PFSK-1 (cell line): Measurements from ENCODE around the gene CNIH2.

Source experiments
- FOXP2 ChIP-seq: optimal IDR thresholded peaks from 2 replicates; pipeline ENCODE3; 2011; ENCODE audit warnings: borderline replicate concordance, control low read depth, inconsistent platforms; ENCODE audit not compliant: insufficient read depth; ENCODE audit errors: extremely low read length, extremely low read depth
- POLR2AphosphoS5 ChIP-seq: IDR thresholded peaks from 2 replicates; pipeline ENCODE4 v1.6.1; 2012; ENCODE audit warnings: low read depth, mild to moderate bottlenecking, control low read depth, low read length, moderate library complexity
- SIN3A ChIP-seq: IDR thresholded peaks from 2 replicates; pipeline ENCODE4 v1.6.1; 2012; ENCODE audit warnings: mild to moderate bottlenecking, low read length, moderate library complexity, borderline replicate concordance; ENCODE audit not compliant: insufficient read depth
- TAF1 ChIP-seq: IDR thresholded peaks from 2 replicates; pipeline ENCODE4 v1.6.1; 2012; ENCODE audit warnings: low read length, control low read depth, borderline replicate concordance; ENCODE audit not compliant: insufficient read depth
- TF ChIP-seq, protein P1 (sequence below), 2 experiments: IDR thresholded peaks; 2 replicates each; pipeline versions ENCODE4 v1.6.1 to v1.8.0; 2011 to 2012; ENCODE audit warnings: low read depth in 2 of 2, low read length in 2 of 2, control low read depth in 1 of 2, inconsistent platforms in 1 of 2, mild to moderate bottlenecking in 1 of 2, moderate library complexity in 1 of 2; ENCODE audit not compliant: insufficient read depth in 1 of 2

Gene CNIH2

DNA sequence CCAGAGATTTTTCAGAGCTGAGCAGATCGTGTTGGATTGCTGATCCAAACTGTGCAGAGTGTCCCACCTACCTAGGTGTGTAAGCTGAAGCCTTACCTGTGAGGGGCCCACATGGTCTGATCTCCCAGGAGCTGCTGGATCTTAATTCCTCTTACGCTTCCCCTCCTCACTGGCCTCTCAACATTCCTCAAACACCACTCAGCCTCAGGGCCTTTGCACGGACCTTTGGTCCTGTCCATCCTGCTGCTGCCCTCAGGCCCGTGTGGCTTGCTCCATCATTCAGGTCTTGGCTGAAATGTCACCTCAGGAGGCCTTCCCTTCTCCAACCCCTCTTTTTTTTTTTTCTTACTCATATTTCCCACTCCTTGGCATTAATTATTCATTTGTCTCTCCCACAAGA lies 30.7 kb upstream of the CNIH2 start:
- TF ChIP-seq FOXP2 = no peak
- TF ChIP-seq TAF1 = no peak
- TF ChIP-seq, protein P1, sequence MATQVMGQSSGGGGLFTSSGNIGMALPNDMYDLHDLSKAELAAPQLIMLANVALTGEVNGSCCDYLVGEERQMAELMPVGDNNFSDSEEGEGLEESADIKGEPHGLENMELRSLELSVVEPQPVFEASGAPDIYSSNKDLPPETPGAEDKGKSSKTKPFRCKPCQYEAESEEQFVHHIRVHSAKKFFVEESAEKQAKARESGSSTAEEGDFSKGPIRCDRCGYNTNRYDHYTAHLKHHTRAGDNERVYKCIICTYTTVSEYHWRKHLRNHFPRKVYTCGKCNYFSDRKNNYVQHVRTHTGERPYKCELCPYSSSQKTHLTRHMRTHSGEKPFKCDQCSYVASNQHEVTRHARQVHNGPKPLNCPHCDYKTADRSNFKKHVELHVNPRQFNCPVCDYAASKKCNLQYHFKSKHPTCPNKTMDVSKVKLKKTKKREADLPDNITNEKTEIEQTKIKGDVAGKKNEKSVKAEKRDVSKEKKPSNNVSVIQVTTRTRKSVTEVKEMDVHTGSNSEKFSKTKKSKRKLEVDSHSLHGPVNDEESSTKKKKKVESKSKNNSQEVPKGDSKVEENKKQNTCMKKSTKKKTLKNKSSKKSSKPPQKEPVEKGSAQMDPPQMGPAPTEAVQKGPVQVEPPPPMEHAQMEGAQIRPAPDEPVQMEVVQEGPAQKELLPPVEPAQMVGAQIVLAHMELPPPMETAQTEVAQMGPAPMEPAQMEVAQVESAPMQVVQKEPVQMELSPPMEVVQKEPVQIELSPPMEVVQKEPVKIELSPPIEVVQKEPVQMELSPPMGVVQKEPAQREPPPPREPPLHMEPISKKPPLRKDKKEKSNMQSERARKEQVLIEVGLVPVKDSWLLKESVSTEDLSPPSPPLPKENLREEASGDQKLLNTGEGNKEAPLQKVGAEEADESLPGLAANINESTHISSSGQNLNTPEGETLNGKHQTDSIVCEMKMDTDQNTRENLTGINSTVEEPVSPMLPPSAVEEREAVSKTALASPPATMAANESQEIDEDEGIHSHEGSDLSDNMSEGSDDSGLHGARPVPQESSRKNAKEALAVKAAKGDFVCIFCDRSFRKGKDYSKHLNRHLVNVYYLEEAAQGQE (IDR thresholded peaks at IDR 0.05; ENCODE audit: insufficient read depth in 1 of 2, low read depth in 2 of 2, low read length in 2 of 2) = no peak
- TF ChIP-seq POLR2AphosphoS5 = no peak
- TF ChIP-seq SIN3A = no peak

DNA sequence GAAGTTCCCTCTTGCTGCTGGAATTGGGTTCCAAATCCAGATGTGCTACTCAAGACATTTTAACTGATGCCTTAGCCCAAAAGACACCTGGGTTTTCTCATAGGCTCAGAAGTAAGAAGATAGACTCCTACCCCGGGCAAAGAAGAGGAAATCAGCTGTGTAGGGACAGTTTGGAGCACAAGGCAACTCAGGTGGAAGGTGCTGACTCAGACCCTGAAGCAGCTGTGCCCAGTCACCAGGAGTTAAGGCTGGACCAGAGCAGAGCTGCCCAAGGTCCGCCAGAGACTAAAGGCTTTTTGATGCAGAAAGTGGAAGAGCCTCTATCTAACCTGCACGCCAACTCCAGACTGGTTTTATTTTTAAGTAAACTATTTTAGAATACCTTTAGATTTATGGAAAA lies 30.2 kb upstream of the CNIH2 start:
- no peak for TF ChIP-seq FOXP2
- no peak for TF ChIP-seq SIN3A
- no peak for TF ChIP-seq TAF1
- no peak for TF ChIP-seq POLR2AphosphoS5
- TF ChIP-seq, protein P1 (IDR thresholded peaks at IDR 0.05; ENCODE audit: insufficient read depth in 1 of 2, low read depth in 2 of 2, low read length in 2 of 2) = no peak

DNA sequence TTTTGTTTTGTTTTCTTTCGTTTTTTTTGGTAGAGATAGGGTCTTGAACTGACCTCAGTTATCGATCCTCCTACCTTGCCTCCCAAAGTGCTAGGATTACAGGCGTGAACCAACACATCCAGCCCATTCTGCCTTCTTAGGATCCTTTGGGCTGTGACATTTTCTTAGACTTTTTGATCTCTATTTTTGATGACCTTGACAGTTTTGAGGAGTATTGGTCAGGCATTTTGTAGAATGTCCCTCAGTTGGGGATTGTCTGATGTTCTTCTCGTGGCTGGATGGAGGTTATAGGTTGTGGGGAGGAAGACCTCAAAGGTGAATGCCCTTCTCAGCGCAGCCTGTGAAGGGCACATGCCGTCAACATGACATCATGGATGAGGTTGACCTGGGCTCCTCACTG lies 29.1 kb upstream of the CNIH2 start:
- TF ChIP-seq, protein P1 (IDR thresholded peaks at IDR 0.05; ENCODE audit: insufficient read depth in 1 of 2, low read depth in 2 of 2, low read length in 2 of 2) = no peak
- TF ChIP-seq TAF1 = no peak
- TF ChIP-seq SIN3A = no peak
- TF ChIP-seq FOXP2 = no peak
- no peak for TF ChIP-seq POLR2AphosphoS5

DNA sequence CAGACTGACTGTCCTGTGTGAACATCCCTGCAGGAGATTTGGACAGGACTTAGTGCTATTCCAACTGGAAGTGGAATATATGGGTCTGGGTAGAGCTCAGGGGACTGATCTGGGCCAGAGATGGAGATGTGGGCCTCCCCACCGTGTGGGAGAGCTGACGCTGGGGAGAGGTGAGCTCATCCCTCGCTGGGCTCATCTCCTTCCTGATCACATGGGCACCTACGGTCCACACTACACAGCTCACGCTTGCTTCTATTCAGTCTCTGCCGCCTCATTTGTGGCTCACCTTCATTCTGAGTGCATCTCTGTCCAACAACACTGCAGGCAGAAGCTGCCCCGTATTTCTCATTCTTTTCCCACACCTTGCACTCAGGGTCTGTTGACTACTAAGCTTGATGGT lies 26.2 kb upstream of the CNIH2 start:
- TF ChIP-seq TAF1 = no peak
- no peak for TF ChIP-seq FOXP2
- TF ChIP-seq SIN3A = no peak
- TF ChIP-seq, protein P1 (IDR thresholded peaks at IDR 0.05; ENCODE audit: insufficient read depth in 1 of 2, low read depth in 2 of 2, low read length in 2 of 2) = no peak
- no peak for TF ChIP-seq POLR2AphosphoS5

DNA sequence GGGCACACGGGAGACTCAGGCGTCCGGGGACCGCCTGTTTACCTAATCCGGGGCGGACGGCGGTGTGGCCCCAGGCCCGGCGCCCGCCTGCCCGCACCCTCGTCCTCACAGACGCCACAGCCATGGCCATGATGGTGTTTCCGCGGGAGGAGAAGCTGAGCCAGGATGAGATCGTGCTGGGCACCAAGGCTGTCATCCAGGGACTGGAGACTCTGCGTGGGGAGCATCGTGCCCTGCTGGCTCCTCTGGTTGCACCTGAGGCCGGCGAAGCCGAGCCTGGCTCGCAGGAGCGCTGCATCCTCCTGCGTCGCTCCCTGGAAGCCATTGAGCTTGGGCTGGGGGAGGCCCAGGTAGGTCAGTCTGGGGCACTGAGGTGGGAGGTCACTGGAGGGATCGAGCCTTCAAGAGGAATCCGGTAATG lies 19.5 kb upstream of the CNIH2 start:
- TF ChIP-seq FOXP2 = no peak
- no peak for TF ChIP-seq POLR2AphosphoS5
- no peak for TF ChIP-seq SIN3A
- TF ChIP-seq TAF1 = no peak
- TF ChIP-seq, protein P1 (IDR thresholded peaks at IDR 0.05; ENCODE audit: insufficient read depth in 1 of 2, low read depth in 2 of 2, low read length in 2 of 2) = no peak
